GM23338 (cell line): ENCODE results near the gene SMPD4. TPM values are rescaled to one million over a fixed set of nuclear protein-coding genes. Genes with fewer than 3 reads are reported as not detected.
A peak's percentile ranks its signal among the peaks of the same experiment; 100 is the strongest.
"Not testable (repeated sequence)": the region's sequence is repeated elsewhere in the genome, so short reads cannot be mapped to it uniquely, and the experiment has no call there.

Source experiments
- ATAC-seq: fragments of 200-7000 bp; cut with Tn5 transposase; 3 replicates; pipeline ENCODE4 v1.9.1; 2020
- DNase-seq: peaks from one replicate; pipeline ENCODE4 v3.0.0-alpha.2; 2015; ENCODE audit warnings: low spot score
- H2AFZ ChIP-seq: fragments of 200-600 bp; sonication (generic); 2 replicates; pipeline ENCODE4 v1.8.0; 2016; ENCODE audit warnings: antibody characterized with exemption, mild to moderate bottlenecking, moderate library complexity
- H3F3A ChIP-seq: fragments of 200-600 bp; sonication (generic); replicated peaks from 2 replicates; pipeline ENCODE4 v1.8.0; 2017; ENCODE audit warnings: antibody characterized with exemption, mixed run types, low read depth
- H3K27ac ChIP-seq: fragments of 200-600 bp; sonication (generic); 2 replicates; pipeline ENCODE4 v1.6.1; 2016; ENCODE audit warnings: low read depth
- H3K27me3 ChIP-seq: fragments of 200-600 bp; sonication (generic); 2 replicates; pipeline ENCODE4 v1.8.0; 2016; ENCODE audit warnings: mild to moderate bottlenecking, mixed run types, moderate library complexity; ENCODE audit not compliant: insufficient read depth
- H3K36me3 ChIP-seq: fragments of 200-600 bp; sonication (generic); 2 replicates; pipeline ENCODE4 v1.8.0; 2016; ENCODE audit warnings: mild to moderate bottlenecking; ENCODE audit not compliant: insufficient read depth
- H3K4me1 ChIP-seq: fragments of 200-600 bp; sonication (generic); 2 replicates; pipeline ENCODE4 v1.8.0; 2016; ENCODE audit warnings: mild to moderate bottlenecking, moderate library complexity; ENCODE audit not compliant: insufficient read depth
- H3K4me2 ChIP-seq: fragments of 200-600 bp; sonication (generic); 2 replicates; pipeline ENCODE4 v1.7.1; 2017; ENCODE audit warnings: mixed run types
- H3K4me3 ChIP-seq: fragments of 200-600 bp; sonication (generic); 2 replicates; pipeline ENCODE4 v1.6.1; 2016; ENCODE audit warnings: mixed run types
- H3K79me2 ChIP-seq: fragments of 200-600 bp; sonication (generic); replicated peaks from 2 replicates; pipeline ENCODE4 v1.8.0; 2017; ENCODE audit warnings: mild to moderate bottlenecking; ENCODE audit not compliant: insufficient read depth
- H3K9me2 ChIP-seq: fragments of 200-600 bp; sonication (generic); 2 replicates; pipeline ENCODE4 v1.8.0; 2017; ENCODE audit not compliant: insufficient read depth
- H4K20me1 ChIP-seq: fragments of 200-600 bp; sonication (generic); replicated peaks from 2 replicates; pipeline ENCODE4 v1.8.0; 2017; ENCODE audit warnings: mild to moderate bottlenecking; ENCODE audit not compliant: insufficient read depth
- H3K27ac Mint-ChIP-seq: 2 replicates; pipeline ENCODE4 v1.8.0; 2020; ENCODE audit warnings: inconsistent platforms, mild to moderate bottlenecking, moderate library complexity, mixed read lengths
- H3K27me3 Mint-ChIP-seq: 3 replicates; pipeline ENCODE4 v1.8.0; 2022; ENCODE audit warnings: low read depth, mild to moderate bottlenecking, moderate library complexity, mixed read lengths, inconsistent platforms; ENCODE audit not compliant: insufficient read depth, poor library complexity
- H3K36me3 Mint-ChIP-seq: 3 replicates; pipeline ENCODE4 v1.8.0; 2021; ENCODE audit warnings: low read depth, mild to moderate bottlenecking, inconsistent platforms, moderate library complexity, mixed read lengths
- H3K4me1 Mint-ChIP-seq: 3 replicates; pipeline ENCODE4 v1.8.0; 2020; ENCODE audit warnings: mild to moderate bottlenecking, inconsistent platforms, mixed read lengths
- H3K4me3 Mint-ChIP-seq: 3 replicates; pipeline ENCODE4 v1.8.0; 2021; ENCODE audit warnings: moderate library complexity, mild to moderate bottlenecking, inconsistent platforms, mixed read lengths
- H3K9me3 Mint-ChIP-seq: 3 replicates; pipeline ENCODE4 v1.8.0; 2020; ENCODE audit warnings: moderate library complexity, mild to moderate bottlenecking, inconsistent platforms, mixed read lengths
- CREB1 ChIP-seq: fragments of 250-450 bp; sonication (Bioruptor Pico); IDR thresholded peaks from 2 replicates; pipeline ENCODE4 v1.5.0; 2020; ENCODE audit warnings: low read depth, mild to moderate bottlenecking, moderate library complexity
- polyA plus RNA-seq: library from polyadenylated mRNA; unstranded; fragments of >200 nt; fragmentation: Nextera tagmentation; extraction: Ambion mirVana; gene quantifications from 2 replicates; pipeline ENCODE4 v1.2.1, GENCODE V29; 2016
- total RNA-seq: library from RNA; depleted of rRNA; stranded (reverse); fragments of >200 nt; shearing (Covaris generic); gene quantifications from 2 replicates; pipeline ENCODE4 v1.2.3, GENCODE V29; 2014
- TF ChIP-seq, protein P1 (sequence below), 2 experiments: fragments of 200-600 bp in 1 of 2; sonication (generic) in 1 of 2; conservative IDR thresholded peaks; 2 replicates each; pipeline versions ENCODE4 v1.5.1 to v1.6.1; 2016 to 2017; ENCODE audit warnings: antibody characterized with exemption in 2 of 2, low read depth in 2 of 2, mild to moderate bottlenecking in 2 of 2, moderate library complexity in 1 of 2

The SMPD4 gene
- total and polyA plus RNA-seq, 2 experiments from 2014 or later: 44.2 to 98.6 TPM

- Histone ChIP-seq H3K36me3 (no peaks in the 10 kb centered on the region), H2AFZ (no peak overlapping the region), H3F3A (no peaks in the 10 kb centered on the region), H3K4me1 (peaks cover 5% of the 10 kb centered on the region; the same call in 1 of the 2 replicates), H3K9me2 (no peaks in the 10 kb centered on the region), H3K79me2 (peaks cover 28% of the 10 kb centered on the region), H3K27me3 (no peaks in the 10 kb centered on the region), H3K4me2 (peak overlapping the region; percentile 83), H4K20me1 (no peaks in the 10 kb centered on the region), H3K4me3 (peak overlapping the region; percentile 98), H3K27ac (no peak overlapping the region)
- TF ChIP-seq, protein P1, sequence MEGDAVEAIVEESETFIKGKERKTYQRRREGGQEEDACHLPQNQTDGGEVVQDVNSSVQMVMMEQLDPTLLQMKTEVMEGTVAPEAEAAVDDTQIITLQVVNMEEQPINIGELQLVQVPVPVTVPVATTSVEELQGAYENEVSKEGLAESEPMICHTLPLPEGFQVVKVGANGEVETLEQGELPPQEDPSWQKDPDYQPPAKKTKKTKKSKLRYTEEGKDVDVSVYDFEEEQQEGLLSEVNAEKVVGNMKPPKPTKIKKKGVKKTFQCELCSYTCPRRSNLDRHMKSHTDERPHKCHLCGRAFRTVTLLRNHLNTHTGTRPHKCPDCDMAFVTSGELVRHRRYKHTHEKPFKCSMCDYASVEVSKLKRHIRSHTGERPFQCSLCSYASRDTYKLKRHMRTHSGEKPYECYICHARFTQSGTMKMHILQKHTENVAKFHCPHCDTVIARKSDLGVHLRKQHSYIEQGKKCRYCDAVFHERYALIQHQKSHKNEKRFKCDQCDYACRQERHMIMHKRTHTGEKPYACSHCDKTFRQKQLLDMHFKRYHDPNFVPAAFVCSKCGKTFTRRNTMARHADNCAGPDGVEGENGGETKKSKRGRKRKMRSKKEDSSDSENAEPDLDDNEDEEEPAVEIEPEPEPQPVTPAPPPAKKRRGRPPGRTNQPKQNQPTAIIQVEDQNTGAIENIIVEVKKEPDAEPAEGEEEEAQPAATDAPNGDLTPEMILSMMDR (conservative IDR thresholded peaks at IDR 0.05; ENCODE audit: low read depth in 2 of 2): no peak
- Mint-ChIP-seq H3K27ac (no peak overlapping the region), H3K9me3 (no peaks in the 10 kb centered on the region), H3K4me1 (peaks cover 10% of the 10 kb centered on the region; the same call in 2 of the 3 replicates), H3K27me3 (peaks cover 11% of the 10 kb centered on the region), H3K36me3 (peaks cover 7% of the 10 kb centered on the region), H3K4me3 (peak overlapping the region; percentile 70)
- ATAC-seq (no peak), DNase-seq (no peak)
Measured at GRCh38 chr2:130183512-130184373, 2.3 kb upstream of the SMPD4 start.

DNA sequence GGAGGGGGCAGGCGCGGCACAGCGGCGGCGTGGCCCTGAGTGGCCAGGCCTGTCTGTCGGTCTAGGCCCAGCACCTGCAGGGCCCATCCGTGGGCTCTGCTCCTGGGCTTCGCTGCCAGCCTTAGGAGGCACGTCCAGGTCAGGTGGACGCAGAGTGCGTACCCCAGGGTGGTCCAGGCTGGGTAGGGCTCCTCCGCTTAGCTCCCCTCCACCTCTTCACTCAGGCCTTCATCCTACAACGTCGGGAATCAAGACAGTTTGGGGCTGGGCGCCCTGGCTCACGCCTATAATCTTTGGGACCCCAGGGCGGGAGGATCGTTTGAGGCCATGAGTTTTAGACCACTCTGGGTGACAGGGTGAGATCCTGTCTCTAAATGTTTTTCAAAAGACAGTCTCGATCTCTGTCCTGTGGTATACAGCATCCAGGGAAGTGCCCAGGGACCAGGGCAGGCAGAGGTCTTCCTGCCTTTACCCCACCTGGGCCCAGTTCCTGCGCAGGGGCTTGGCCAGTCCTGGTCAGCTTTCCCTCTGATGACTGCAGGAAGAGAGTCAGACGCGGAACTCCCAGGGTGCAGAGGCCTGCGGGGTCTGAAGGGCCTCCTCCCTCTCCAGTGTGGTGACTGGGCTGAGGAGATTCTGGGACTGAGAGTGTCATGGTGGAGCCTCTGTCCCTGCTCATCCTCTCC lies 1.6 kb upstream of the SMPD4 start:
- not testable (repeated sequence) for H4K20me1 ChIP-seq, H3F3A ChIP-seq, H3K9me2 ChIP-seq, H3K36me3 Mint-ChIP-seq, H3K4me1 Mint-ChIP-seq, H3K27me3 ChIP-seq, H3K4me1 ChIP-seq, H2AFZ ChIP-seq, H3K36me3 ChIP-seq, H3K9me3 Mint-ChIP-seq, H3K27ac Mint-ChIP-seq, H3K27ac ChIP-seq
- Mint-ChIP-seq H3K4me3 (peak overlapping the region; percentile 70), H3K27me3 (peaks cover 11% of the 10 kb centered on the region)
- ATAC-seq (peak; percentile 15), DNase-seq (peak; percentile 12)
- peaks cover 36% of the 10 kb centered on the region for H3K79me2 ChIP-seq
- peak overlapping the region; percentile 83 for H3K4me2 ChIP-seq
- H3K4me3 ChIP-seq: peak overlapping the region; percentile 98

GRCh38 chr2:130181880-130182682 lies 679 bp upstream of the SMPD4 start, which contains the start of gene MZT2B:
TSS of gene MZT2B (plus strand) at chr2:130182262. CDS start at chr2:130182283, 21 bp downstream.
- peak within 1 kb of the TSS; percentile 99 for H3K27ac Mint-ChIP-seq
- not testable (repeated sequence) for H3K27me3 ChIP-seq, H3K4me1 Mint-ChIP-seq, H3K36me3 Mint-ChIP-seq, H3K4me1 ChIP-seq, H4K20me1 ChIP-seq, H3F3A ChIP-seq, H2AFZ ChIP-seq, H3K9me2 ChIP-seq, H3K9me3 Mint-ChIP-seq, H3K36me3 ChIP-seq
- peak within 1 kb of the TSS; percentile 66; the same call in 1 of the 2 replicates for H3K27ac ChIP-seq
- TF ChIP-seq CREB1 (CRISPR knock-in tag): peak; percentile 78
- TF ChIP-seq, protein P1 (conservative IDR thresholded peaks at IDR 0.05; ENCODE audit: low read depth in 2 of 2): peak in 1 of 2 experiments; percentile 74
- peaks cover 45% of the 10 kb centered on the region for H3K79me2 ChIP-seq
- DNase-seq (peak; percentile 84), ATAC-seq (peak; percentile 90)
- peaks cover 11% of the 10 kb centered on the region for H3K27me3 Mint-ChIP-seq
- H3K4me3 Mint-ChIP-seq: peak within 1 kb of the TSS; percentile 99
- H3K4me3 ChIP-seq: peak within 1 kb of the TSS; percentile 98
- peak within 1 kb of the TSS; percentile 96 for H3K4me2 ChIP-seq

- not testable (repeated sequence) for H3K9me2 ChIP-seq, H2AFZ ChIP-seq, H3F3A ChIP-seq, H4K20me1 ChIP-seq, H3K27me3 ChIP-seq, H3K9me3 Mint-ChIP-seq, H3K4me1 ChIP-seq, H3K36me3 ChIP-seq, H3K4me1 Mint-ChIP-seq, ATAC-seq
- peak; percentile 22 for DNase-seq
- H3K27ac ChIP-seq: peak overlapping the region; percentile 66; the same call in 1 of the 2 replicates
- H3K4me3 Mint-ChIP-seq: peak overlapping the region; percentile 99
- H3K4me2 ChIP-seq: peak overlapping the region; percentile 96
- H3K4me3 ChIP-seq: peak overlapping the region; percentile 98
- H3K27ac Mint-ChIP-seq: peak overlapping the region; percentile 99
- peaks cover 18% of the 10 kb centered on the region for H3K36me3 Mint-ChIP-seq
- peaks cover 11% of the 10 kb centered on the region for H3K27me3 Mint-ChIP-seq
- H3K79me2 ChIP-seq: peaks cover 57% of the 10 kb centered on the region
Measured at GRCh38 chr2:130180404-130181324, 738 bp downstream of the SMPD4 start.
